Measurements from ENCODE around the gene MCL1.

GRCh38 chr1:150575518-150576366, 3.7 kb downstream of the MCL1 start:
- TF ChIP-seq CTCF (IDR thresholded peaks at IDR 0.05) (no peak), POLR2A (IDR thresholded peaks at IDR 0.05) (no peak)
